Myocyte (in vitro differentiated cells): ENCODE data around the gene HLCS. TPM values are rescaled to one million over a fixed set of nuclear protein-coding genes. Genes with fewer than 3 reads are reported as not detected.

Source experiments
- DNase-seq: peaks from one replicate; pipeline ENCODE4 v3.0.0-alpha.2; 2012; ENCODE audit warnings: low read depth
- total RNA-seq: library from RNA; depleted of rRNA; stranded (reverse); fragments of >200 nt; gene quantifications from 2 replicates; pipeline ENCODE4 v1.2.3, GENCODE V29; 2014

The HLCS gene
- total RNA-seq, 1 donor from 2014 or later = 32.5 TPM

DNA sequence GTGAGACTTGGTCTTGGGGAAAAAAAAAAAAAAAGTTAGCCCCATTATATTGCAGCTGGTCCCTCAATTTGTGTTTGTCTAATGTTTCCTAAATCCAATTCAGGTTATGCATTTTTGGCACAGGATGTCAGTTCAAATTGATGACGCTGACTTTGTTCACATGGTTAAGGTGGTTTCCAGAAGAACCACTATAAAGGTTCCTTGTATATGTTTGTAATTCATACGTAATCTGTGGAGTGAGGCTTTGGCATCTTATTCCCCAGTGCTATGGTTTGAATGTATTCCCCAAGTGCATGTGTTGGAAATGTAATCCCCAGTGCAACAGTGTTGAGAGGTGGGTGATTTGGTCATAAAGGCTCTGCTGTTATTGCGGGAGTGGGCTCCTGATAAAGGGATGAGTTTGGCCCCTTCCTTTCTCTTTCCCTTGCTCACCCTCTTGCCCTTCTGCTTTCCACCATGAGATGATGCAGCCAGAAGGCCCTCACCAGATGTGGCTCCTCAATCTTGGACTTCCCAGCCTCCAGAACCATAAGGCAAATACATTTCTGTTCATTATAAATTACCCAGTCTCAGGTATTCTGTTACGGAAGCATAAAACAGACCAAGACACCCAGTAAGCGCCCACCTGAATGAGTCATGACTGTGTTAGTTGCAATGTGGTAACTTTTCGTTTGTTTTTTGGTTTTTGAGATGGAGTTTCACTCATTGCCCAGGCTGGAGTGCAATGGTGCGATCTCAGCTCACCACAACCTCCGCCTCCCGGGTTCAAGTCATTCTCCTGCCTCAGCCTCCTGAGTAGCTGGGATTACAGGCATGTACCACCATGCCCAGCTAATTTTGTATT is 19.5 kb upstream of the HLCS start:
- DNase-seq = no peak

DNA sequence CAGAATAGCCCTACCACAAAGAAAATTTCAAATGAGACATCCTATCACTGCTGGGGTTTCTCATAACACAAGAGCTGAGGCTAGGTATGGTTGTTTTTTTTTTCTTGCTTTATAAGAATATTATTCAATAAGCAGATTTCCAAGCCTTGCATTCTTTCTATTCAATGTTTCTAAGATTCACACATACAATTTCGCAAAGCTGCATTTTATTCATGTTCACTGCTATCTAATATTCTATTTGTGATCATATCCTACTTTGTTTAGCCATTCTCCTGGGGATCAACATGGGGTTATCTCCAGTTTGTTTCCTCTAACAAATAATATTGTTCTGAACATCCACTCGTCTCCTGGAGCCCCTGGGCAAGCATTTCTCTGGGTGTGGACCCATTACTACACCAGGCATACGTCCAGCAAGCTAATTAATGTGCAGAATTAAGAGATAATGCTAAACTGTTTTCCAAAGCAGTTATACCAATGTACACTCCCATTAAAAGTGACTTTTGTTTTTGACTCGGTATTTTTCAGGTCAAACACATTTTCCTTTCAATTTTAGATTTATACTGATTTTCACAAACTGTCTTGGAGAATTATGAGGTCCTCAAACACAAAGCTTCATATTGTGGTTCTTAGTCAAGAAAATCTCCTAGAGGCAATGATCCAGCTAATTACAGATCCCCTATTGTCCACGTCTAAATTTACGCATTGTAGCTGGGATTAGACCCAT is 15.7 kb upstream of the HLCS start:
- no peak for DNase-seq

GRCh38 chr21:36981049-36981391 is 14.6 kb upstream of the HLCS start:
- no peak for DNase-seq

DNA sequence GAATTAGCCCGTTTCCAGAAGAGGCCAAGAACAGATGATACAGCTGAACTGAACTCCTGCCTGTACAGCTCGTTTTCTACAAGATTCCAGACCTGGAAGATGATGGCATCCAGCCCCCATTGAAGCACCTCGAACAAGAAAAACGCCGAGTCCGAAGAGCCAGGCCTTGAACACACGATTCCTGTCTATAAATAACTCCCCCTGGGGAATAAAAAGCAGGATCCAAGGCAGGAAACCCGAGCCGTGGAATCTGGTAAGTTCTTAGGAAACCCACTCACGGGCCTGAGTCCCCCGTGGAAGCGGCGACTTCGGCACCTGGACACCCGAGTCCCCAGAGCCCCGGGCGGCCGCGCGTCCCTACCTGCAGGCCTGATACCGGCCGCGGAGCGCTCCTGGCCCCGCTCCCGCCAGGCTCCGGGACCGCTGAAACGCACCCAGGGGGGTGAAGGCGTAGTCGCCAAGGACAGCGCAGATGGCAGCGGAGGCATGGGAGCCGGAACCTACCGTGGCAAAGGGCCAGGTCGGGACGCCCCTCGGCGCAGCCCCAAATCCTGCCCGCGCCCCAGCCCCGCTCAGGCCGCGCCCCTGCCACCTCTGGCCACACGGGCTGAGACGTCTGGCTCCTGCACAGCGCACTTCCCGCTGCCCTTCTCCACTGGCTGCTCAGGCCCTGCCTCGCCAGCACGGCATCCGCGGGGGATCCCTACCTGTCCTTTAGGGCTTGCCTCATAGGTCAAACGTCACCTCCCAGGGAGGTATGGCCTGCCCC is 14.0 kb upstream of the HLCS start:
- peak; percentile 39 for DNase-seq

DNA sequence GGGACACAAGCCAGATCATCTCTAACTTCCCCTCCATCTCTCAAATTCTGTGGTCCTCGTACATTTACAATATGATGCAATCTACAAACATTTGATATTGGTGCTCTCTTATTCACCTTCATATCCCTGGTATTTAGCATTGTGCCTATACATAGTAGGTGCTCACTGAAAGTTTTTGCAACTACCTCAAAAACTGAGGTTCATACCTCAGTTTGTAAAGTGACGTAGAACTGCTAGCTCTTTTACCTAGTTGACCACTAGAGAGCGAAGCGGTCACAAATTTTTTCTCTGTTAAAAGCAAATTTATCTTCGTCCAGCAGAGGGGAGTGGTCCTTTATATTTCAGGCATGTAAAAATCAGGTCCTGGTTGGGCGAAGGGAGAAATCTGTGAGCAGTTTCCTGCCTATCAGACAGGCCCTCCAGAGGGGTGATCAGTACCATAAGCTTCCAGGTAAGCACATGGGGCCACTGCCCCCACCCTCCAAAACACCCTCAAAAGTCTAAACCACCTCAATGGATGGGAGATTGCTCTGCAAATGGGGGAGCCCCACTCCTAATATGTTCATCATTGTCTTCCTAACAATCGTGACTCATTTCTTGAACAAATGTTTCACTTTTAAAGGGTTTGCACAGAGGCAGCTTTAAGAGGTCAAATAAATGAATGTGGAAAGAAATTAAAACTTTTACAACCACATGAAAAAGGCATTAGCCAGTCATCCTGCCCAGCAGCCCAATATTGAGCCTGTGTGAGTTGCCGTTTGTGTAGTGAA is 10.6 kb upstream of the HLCS start:
- peak; percentile 68 for DNase-seq

- DNase-seq = no peak
These were observed 9.9 kb upstream of the HLCS start for GRCh38 chr21:36976228-36976861.

GRCh38 chr21:36974851-36975192 is 8.4 kb upstream of the HLCS start:
- DNase-seq = no peak

- no peak for DNase-seq
These were observed 7.7 kb upstream of the HLCS start for GRCh38 chr21:36973986-36974850.

GRCh38 chr21:36968976-36969375 is 2.5 kb upstream of the HLCS start:
- no peak for DNase-seq

DNA sequence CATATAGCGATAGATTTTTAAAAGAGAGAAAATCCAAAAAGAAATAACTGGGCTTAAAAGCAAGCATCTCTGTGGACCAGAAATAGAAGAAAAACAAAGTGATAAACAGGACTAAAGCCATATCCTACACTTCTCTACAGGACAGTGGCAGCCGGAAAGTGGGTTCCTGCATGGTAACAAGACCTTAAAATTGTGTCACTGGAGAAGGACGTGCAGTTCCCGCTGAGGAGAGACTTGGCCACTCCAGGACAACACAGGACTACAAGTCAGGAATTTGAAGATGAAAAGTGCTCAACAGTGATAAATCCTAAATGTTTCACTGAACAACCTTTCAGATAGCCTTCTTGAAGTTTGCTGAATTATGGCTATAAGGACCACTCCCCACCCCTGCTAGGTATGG is 1.9 kb upstream of the HLCS start:
- DNase-seq = no peak

GRCh38 chr21:36966821-36967768 is 626 bp upstream of the HLCS start:
- DNase-seq = peak; percentile 22

DNA sequence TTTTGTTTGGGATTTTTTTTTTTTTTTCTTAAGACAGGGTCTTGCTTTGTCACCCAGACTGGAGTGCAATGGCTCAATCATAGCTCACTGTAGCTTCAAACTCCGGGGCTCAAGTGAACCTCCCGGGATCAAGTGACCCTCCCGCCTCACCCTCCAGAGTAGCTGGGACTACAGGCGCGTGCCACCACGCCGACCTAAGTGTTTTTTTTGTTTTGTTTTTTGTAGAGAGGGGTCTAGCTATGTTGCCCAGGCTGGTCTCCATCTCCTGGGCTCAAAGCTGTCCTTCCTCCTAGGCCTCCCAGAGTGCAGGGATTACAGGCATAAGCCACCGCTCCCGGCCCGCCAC is 776 bp downstream of the HLCS start:
- no peak for DNase-seq

GRCh38 chr21:36964827-36965719 is 1.4 kb downstream of the HLCS start:
- no peak for DNase-seq

DNA sequence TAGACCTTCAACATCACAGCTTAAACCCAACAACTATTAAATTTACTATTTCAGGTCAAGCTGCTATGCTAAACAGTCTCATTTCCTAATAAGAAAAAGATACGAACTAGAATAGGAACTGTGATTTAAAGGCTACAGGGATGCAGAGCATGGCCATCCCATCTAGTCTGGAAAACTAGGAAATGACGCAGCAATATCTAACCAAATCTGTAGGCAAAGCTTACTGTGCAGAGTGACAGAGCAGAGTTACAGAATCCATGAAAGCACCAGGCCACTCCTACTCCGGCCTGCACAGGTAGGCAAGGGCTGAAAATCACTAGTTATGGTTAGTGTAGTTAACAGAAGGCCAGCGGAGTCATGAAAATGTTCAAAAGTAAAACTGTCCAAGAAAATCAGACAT is 2.1 kb downstream of the HLCS start:
- no peak for DNase-seq

- DNase-seq = no peak
These were observed 4.2 kb downstream of the HLCS start for GRCh38 chr21:36962098-36962780.

DNA sequence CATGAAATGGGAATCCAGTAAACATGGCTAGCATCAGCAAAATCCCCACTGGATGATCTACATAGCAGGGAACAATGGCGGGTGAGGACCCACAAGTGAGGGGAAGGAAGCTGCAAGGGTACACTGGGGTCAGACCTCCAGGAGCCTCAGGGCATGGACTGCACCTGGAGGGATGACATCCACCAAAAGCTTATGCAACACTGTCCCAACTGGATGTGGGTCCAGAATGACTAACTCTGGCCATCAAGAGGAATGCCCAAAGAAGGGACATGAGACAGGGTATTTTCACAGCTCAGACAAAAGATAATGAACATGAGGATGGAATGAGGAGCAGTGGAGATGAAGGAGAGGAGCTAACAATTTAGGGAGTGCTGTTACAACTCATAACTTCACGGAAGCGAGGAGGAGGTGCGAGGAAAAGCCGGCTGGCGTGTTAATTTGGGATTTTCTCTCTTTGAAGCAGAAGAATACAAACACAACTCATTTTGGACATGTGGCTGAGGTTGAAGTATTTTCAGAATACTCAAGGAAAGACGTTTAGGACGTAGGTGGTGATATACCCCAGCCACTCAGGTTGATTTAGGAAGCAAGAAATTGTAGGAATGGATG is 5.7 kb downstream of the HLCS start:
- no peak for DNase-seq
